HepG2 (cell line): Measurements from ENCODE around the gene SOWAHA. TPM values are rescaled to one million over a fixed set of nuclear protein-coding genes. Genes with fewer than 3 reads are reported as not detected.
A peak's percentile ranks its signal among the peaks of the same experiment; 100 is the strongest.

ENCODE experiments used
- ARID4A ChIP-seq: sonication (generic); formaldehyde crosslinking; IDR thresholded peaks from 2 replicates; pipeline ENCODE4 v1.5.0; 2020; ENCODE audit warnings: mild to moderate bottlenecking, missing genetic modification reagents, borderline replicate concordance
- FOXK1 ChIP-seq: sonication (generic); formaldehyde crosslinking; IDR thresholded peaks from 2 replicates; pipeline ENCODE4 v1.4.0; 2020; ENCODE audit warnings: low read depth, missing genetic modification reagents, borderline replicate concordance
- GMEB1 ChIP-seq: sonication (generic); formaldehyde crosslinking; IDR thresholded peaks from 2 replicates; pipeline ENCODE4 v1.5.1; 2020; ENCODE audit warnings: missing genetic modification reagents, mild to moderate bottlenecking, borderline replicate concordance
- KAT7 ChIP-seq: IDR thresholded peaks from 2 replicates; pipeline ENCODE4 v1.6.1; 2018; ENCODE audit warnings: borderline replicate concordance, missing compliant biosample characterization
- MLX ChIP-seq: IDR thresholded peaks from 2 replicates; pipeline ENCODE4 v1.6.1; 2016
- NFAT5 ChIP-seq: sonication (generic); formaldehyde crosslinking; IDR thresholded peaks from 2 replicates; pipeline ENCODE4 v1.4.0; 2020; ENCODE audit warnings: missing genetic modification reagents
- RARG ChIP-seq: sonication (generic); formaldehyde crosslinking; IDR thresholded peaks from 2 replicates; pipeline ENCODE4 v1.4.0; 2020; ENCODE audit warnings: low read depth, mild to moderate bottlenecking, missing genetic modification reagents
- SOX13 ChIP-seq, 3 experiments: fragments of 450-650 bp in 1 of 3; sonication (generic) in 1 of 3; formaldehyde crosslinking in 1 of 3; IDR thresholded peaks in 2 of 3; conservative IDR thresholded peaks in 1 of 3; 2 replicates each; pipeline versions ENCODE4 v1.5.0 to v1.6.1; 2016 to 2020; ENCODE audit warnings: antibody characterized with exemption in 1 of 3, mild to moderate bottlenecking in 1 of 3, missing compliant biosample characterization in 1 of 3, missing genetic modification reagents in 1 of 3, moderate library complexity in 1 of 3
- ZNF138 ChIP-seq: sonication (generic); formaldehyde crosslinking; IDR thresholded peaks from 2 replicates; pipeline ENCODE4 v1.5.0; 2020; ENCODE audit warnings: mild to moderate bottlenecking, low read depth, missing genetic modification reagents
- ZNF160 ChIP-seq: sonication (generic); formaldehyde crosslinking; IDR thresholded peaks from 2 replicates; pipeline ENCODE4 v1.8.0; 2022; ENCODE audit warnings: mild to moderate bottlenecking, inconsistent platforms, missing genetic modification reagents
- ZNF234 ChIP-seq: sonication (generic); formaldehyde crosslinking; conservative IDR thresholded peaks from 2 replicates; pipeline ENCODE4 v1.5.1; 2020; ENCODE audit warnings: mild to moderate bottlenecking, missing genetic modification reagents
- ZNF503 ChIP-seq: sonication (generic); formaldehyde crosslinking; IDR thresholded peaks from 2 replicates; pipeline ENCODE4 v1.4.0; 2020; ENCODE audit warnings: missing genetic modification reagents
- ZNF564 ChIP-seq: sonication (generic); formaldehyde crosslinking; IDR thresholded peaks from 2 replicates; pipeline ENCODE4 v1.8.1; 2023; ENCODE audit warnings: mild to moderate bottlenecking, missing genetic modification reagents
- polyA plus RNA-seq, 8 experiments: library from polyadenylated mRNA; depleted of rRNA in 3 of 8; stranded (reverse) in 7 of 8; unstranded in 1 of 8; fragments of >200 nt; fragmentation: Illumina TruSeq in 4 of 8; extraction: Trizol in 4 of 8; gene quantifications; 2 replicates each; pipeline versions ENCODE4 v1.2.1 to v1.2.3, GENCODE V29; 2011 to 2016; ENCODE audit warnings: low read depth in 4 of 8, missing spikeins in 1 of 8, mixed read lengths in 1 of 8; ENCODE audit not compliant: insufficient read depth in 1 of 8
- total RNA-seq, 5 experiments: library from RNA; depleted of rRNA; stranded (reverse); fragments of >200 nt; fragmentation: Illumina TruSeq; extraction: Trizol; gene quantifications; 2 replicates each; pipeline ENCODE4 v1.2.3, GENCODE V29; 2016; ENCODE audit warnings: low read depth in 1 of 5

The SOWAHA gene
- total and polyA plus RNA-seq, 2 of the 13 experiments (the other 11 are each of a cell fraction or from before 2014, with no cell fraction given), result 0.95 to 1.9 TPM

- TF ChIP-seq ZNF234 (CRISPR knock-in tag), result no peak
- no peak; the same call in 1 of the 2 replicates for TF ChIP-seq GMEB1 (CRISPR knock-in tag)
- 0 out of 2 replicates have a peak, but pooled peaks have one; percentile 44 for TF ChIP-seq FOXK1 (CRISPR knock-in tag)
- no peak for TF ChIP-seq KAT7 (CRISPR knock-in tag)
- no peak for TF ChIP-seq ZNF160 (CRISPR knock-in tag)
- TF ChIP-seq SOX13 (IDR thresholded peaks at IDR 0.05), result no peak
- TF ChIP-seq SOX13 (CRISPR knock-in tag; conservative IDR thresholded peaks at IDR 0.05 in 1 of 2, IDR thresholded peaks at IDR 0.05 in 1 of 2), result no peak
- TF ChIP-seq ZNF564 (CRISPR knock-in tag), result no peak
- no peak for TF ChIP-seq NFAT5 (CRISPR knock-in tag)
- no peak for TF ChIP-seq ZNF138
- TF ChIP-seq ARID4A (CRISPR knock-in tag), result peak; percentile 36; the same call in 1 of the 2 replicates
- TF ChIP-seq MLX, result no peak
- no peak for TF ChIP-seq RARG (CRISPR knock-in tag)
- no peak for TF ChIP-seq ZNF503 (CRISPR knock-in tag)
Measured at GRCh38 chr5:132777209-132778069, 35.7 kb upstream of the SOWAHA start, which contains the start of gene SEPTIN8 (continued).
